GM23338 (cell line): ENCODE results near the gene SLC16A5. TPM values are rescaled to one million over a fixed set of nuclear protein-coding genes. Genes with fewer than 3 reads are reported as not detected.

Experiments used
- ATAC-seq: fragments of 200-7000 bp; cut with Tn5 transposase; 3 replicates; pipeline ENCODE4 v1.9.1; 2020
- DNase-seq: peaks from one replicate; pipeline ENCODE4 v3.0.0-alpha.2; 2015; ENCODE audit warnings: low spot score
- H2AFZ ChIP-seq: fragments of 200-600 bp; sonication (generic); 2 replicates; pipeline ENCODE4 v1.8.0; 2016; ENCODE audit warnings: antibody characterized with exemption, mild to moderate bottlenecking, moderate library complexity
- H3F3A ChIP-seq: fragments of 200-600 bp; sonication (generic); replicated peaks from 2 replicates; pipeline ENCODE4 v1.8.0; 2017; ENCODE audit warnings: antibody characterized with exemption, mixed run types, low read depth
- H3K27ac ChIP-seq: fragments of 200-600 bp; sonication (generic); 2 replicates; pipeline ENCODE4 v1.6.1; 2016; ENCODE audit warnings: low read depth
- H3K27me3 ChIP-seq: fragments of 200-600 bp; sonication (generic); 2 replicates; pipeline ENCODE4 v1.8.0; 2016; ENCODE audit warnings: mild to moderate bottlenecking, mixed run types, moderate library complexity; ENCODE audit not compliant: insufficient read depth
- H3K36me3 ChIP-seq: fragments of 200-600 bp; sonication (generic); 2 replicates; pipeline ENCODE4 v1.8.0; 2016; ENCODE audit warnings: mild to moderate bottlenecking; ENCODE audit not compliant: insufficient read depth
- H3K4me1 ChIP-seq: fragments of 200-600 bp; sonication (generic); 2 replicates; pipeline ENCODE4 v1.8.0; 2016; ENCODE audit warnings: mild to moderate bottlenecking, moderate library complexity; ENCODE audit not compliant: insufficient read depth
- H3K4me2 ChIP-seq: fragments of 200-600 bp; sonication (generic); 2 replicates; pipeline ENCODE4 v1.7.1; 2017; ENCODE audit warnings: mixed run types
- H3K4me3 ChIP-seq: fragments of 200-600 bp; sonication (generic); 2 replicates; pipeline ENCODE4 v1.6.1; 2016; ENCODE audit warnings: mixed run types
- H3K79me2 ChIP-seq: fragments of 200-600 bp; sonication (generic); replicated peaks from 2 replicates; pipeline ENCODE4 v1.8.0; 2017; ENCODE audit warnings: mild to moderate bottlenecking; ENCODE audit not compliant: insufficient read depth
- H3K9me2 ChIP-seq: fragments of 200-600 bp; sonication (generic); 2 replicates; pipeline ENCODE4 v1.8.0; 2017; ENCODE audit not compliant: insufficient read depth
- H4K20me1 ChIP-seq: fragments of 200-600 bp; sonication (generic); replicated peaks from 2 replicates; pipeline ENCODE4 v1.8.0; 2017; ENCODE audit warnings: mild to moderate bottlenecking; ENCODE audit not compliant: insufficient read depth
- H3K27ac Mint-ChIP-seq: 2 replicates; pipeline ENCODE4 v1.8.0; 2020; ENCODE audit warnings: inconsistent platforms, mild to moderate bottlenecking, moderate library complexity, mixed read lengths
- H3K27me3 Mint-ChIP-seq: 3 replicates; pipeline ENCODE4 v1.8.0; 2022; ENCODE audit warnings: low read depth, mild to moderate bottlenecking, moderate library complexity, mixed read lengths, inconsistent platforms; ENCODE audit not compliant: insufficient read depth, poor library complexity
- H3K36me3 Mint-ChIP-seq: 3 replicates; pipeline ENCODE4 v1.8.0; 2021; ENCODE audit warnings: low read depth, mild to moderate bottlenecking, inconsistent platforms, moderate library complexity, mixed read lengths
- H3K4me1 Mint-ChIP-seq: 3 replicates; pipeline ENCODE4 v1.8.0; 2020; ENCODE audit warnings: mild to moderate bottlenecking, inconsistent platforms, mixed read lengths
- H3K4me3 Mint-ChIP-seq: 3 replicates; pipeline ENCODE4 v1.8.0; 2021; ENCODE audit warnings: moderate library complexity, mild to moderate bottlenecking, inconsistent platforms, mixed read lengths
- H3K9me3 Mint-ChIP-seq: 3 replicates; pipeline ENCODE4 v1.8.0; 2020; ENCODE audit warnings: moderate library complexity, mild to moderate bottlenecking, inconsistent platforms, mixed read lengths
- CREB1 ChIP-seq: fragments of 250-450 bp; sonication (Bioruptor Pico); IDR thresholded peaks from 2 replicates; pipeline ENCODE4 v1.5.0; 2020; ENCODE audit warnings: low read depth, mild to moderate bottlenecking, moderate library complexity
- EZH2 ChIP-seq: fragments of 200-600 bp; sonication (generic); IDR thresholded peaks from one replicate; pipeline ENCODE4 v1.8.0; 2017; ENCODE audit warnings: antibody characterized with exemption, mild to moderate bottlenecking, low read depth; ENCODE audit not compliant: unreplicated experiment
- EZH2phosphoT487 ChIP-seq: fragments of 200-600 bp; sonication (generic); IDR thresholded peaks from one replicate; pipeline ENCODE4 v1.8.1; 2018; ENCODE audit warnings: antibody characterized with exemption; ENCODE audit not compliant: unreplicated experiment
- JUNB ChIP-seq: IDR thresholded peaks from one replicate; pipeline ENCODE4 v1.6.1; 2016; ENCODE audit warnings: antibody characterized with exemption; ENCODE audit not compliant: unreplicated experiment
- NANOG ChIP-seq: IDR thresholded peaks from 2 replicates; pipeline ENCODE4 v1.6.1; 2016; ENCODE audit warnings: antibody characterized with exemption, borderline replicate concordance
- POLR2AphosphoS5 ChIP-seq: IDR thresholded peaks from 2 replicates; pipeline ENCODE4 v1.6.1; 2016; ENCODE audit warnings: antibody characterized with exemption, low read depth
- REST ChIP-seq: IDR thresholded peaks from one replicate; pipeline ENCODE4 v1.6.1; 2018; ENCODE audit warnings: antibody characterized with exemption; ENCODE audit not compliant: unreplicated experiment
- STAT1 ChIP-seq: IDR thresholded peaks from one replicate; pipeline ENCODE4 v1.6.1; 2016; ENCODE audit warnings: antibody characterized with exemption; ENCODE audit not compliant: unreplicated experiment
- ZNF114 ChIP-seq: fragments of 250-450 bp; sonication (Bioruptor Pico); IDR thresholded peaks from 2 replicates; pipeline ENCODE4 v1.5.0; 2020; ENCODE audit warnings: mild to moderate bottlenecking, moderate library complexity
- ZNF331 ChIP-seq: fragments of 250-450 bp; sonication (Bioruptor Pico); IDR thresholded peaks from 2 replicates; pipeline ENCODE4 v1.5.0; 2020; ENCODE audit warnings: low read depth, mild to moderate bottlenecking, moderate library complexity
- polyA plus RNA-seq: library from polyadenylated mRNA; unstranded; fragments of >200 nt; fragmentation: Nextera tagmentation; extraction: Ambion mirVana; gene quantifications from 2 replicates; pipeline ENCODE4 v1.2.1, GENCODE V29; 2016
- total RNA-seq: library from RNA; depleted of rRNA; stranded (reverse); fragments of >200 nt; shearing (Covaris generic); gene quantifications from 2 replicates; pipeline ENCODE4 v1.2.3, GENCODE V29; 2014
- TF ChIP-seq, protein P1 (sequence below): fragments of 250-450 bp; sonication (Bioruptor Pico); IDR thresholded peaks from 2 replicates; pipeline ENCODE4 v1.5.0; 2020; ENCODE audit warnings: mild to moderate bottlenecking, moderate library complexity
- TF ChIP-seq, protein P2 (sequence below): IDR thresholded peaks from 2 replicates; pipeline ENCODE4 v1.6.1; 2016; ENCODE audit warnings: antibody characterized with exemption
- TF ChIP-seq, protein P3 (sequence below), 2 experiments: fragments of 200-600 bp in 1 of 2; sonication (generic) in 1 of 2; conservative IDR thresholded peaks; 2 replicates each; pipeline versions ENCODE4 v1.5.1 to v1.6.1; 2016 to 2017; ENCODE audit warnings: antibody characterized with exemption in 2 of 2, low read depth in 2 of 2, mild to moderate bottlenecking in 2 of 2, moderate library complexity in 1 of 2

SLC16A5 gene
- total and polyA plus RNA-seq, 2 experiments from 2014 or later: 7.3 to 40.0 TPM

DNA sequence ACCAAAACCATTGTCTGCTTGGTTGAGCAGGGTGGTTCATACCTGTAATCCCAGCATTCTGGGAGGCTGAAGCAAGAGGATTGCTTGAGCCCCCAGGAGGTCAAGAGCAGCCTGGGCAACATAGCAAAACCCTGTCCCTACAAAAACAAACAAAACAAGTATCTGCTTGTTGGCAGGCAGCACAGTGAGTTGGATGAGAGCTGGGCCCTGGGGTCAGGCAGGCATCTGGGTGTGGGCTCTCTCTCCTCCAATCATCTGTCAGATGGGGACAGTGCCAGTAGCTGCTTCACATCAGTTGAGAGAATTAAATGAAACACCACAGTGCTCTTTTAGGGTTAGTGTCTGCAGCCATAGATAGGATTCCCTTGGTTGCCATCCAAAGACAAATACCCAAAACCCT lies 27.8 kb downstream of the SLC16A5 start:
- Histone ChIP-seq H3K4me2 (no peak overlapping the region), H3F3A (peaks cover 11% of the 10 kb centered on the region; the same call in 1 of the 2 replicates), H3K27me3 (no peaks in the 10 kb centered on the region), H3K79me2 (peaks cover 15% of the 10 kb centered on the region), H3K9me2 (no peaks in the 10 kb centered on the region), H3K36me3 (no peaks in the 10 kb centered on the region), H3K4me1 (peaks cover 6% of the 10 kb centered on the region; the same call in 1 of the 2 replicates), H3K4me3 (no peak overlapping the region), H2AFZ (no peak overlapping the region), H3K27ac (no peak overlapping the region), H4K20me1 (no peaks in the 10 kb centered on the region; the same call in 1 of the 2 replicates)
- TF ChIP-seq STAT1 (no peak), POLR2AphosphoS5 (no peak), EZH2phosphoT487 (no peak), EZH2 (no peak), ZNF114 (CRISPR knock-in tag) (no peak), CREB1 (no peak), NANOG (no peak), JUNB (no peak), REST (no peak), ZNF331 (CRISPR knock-in tag) (no peak)
- TF ChIP-seq, protein P1, sequence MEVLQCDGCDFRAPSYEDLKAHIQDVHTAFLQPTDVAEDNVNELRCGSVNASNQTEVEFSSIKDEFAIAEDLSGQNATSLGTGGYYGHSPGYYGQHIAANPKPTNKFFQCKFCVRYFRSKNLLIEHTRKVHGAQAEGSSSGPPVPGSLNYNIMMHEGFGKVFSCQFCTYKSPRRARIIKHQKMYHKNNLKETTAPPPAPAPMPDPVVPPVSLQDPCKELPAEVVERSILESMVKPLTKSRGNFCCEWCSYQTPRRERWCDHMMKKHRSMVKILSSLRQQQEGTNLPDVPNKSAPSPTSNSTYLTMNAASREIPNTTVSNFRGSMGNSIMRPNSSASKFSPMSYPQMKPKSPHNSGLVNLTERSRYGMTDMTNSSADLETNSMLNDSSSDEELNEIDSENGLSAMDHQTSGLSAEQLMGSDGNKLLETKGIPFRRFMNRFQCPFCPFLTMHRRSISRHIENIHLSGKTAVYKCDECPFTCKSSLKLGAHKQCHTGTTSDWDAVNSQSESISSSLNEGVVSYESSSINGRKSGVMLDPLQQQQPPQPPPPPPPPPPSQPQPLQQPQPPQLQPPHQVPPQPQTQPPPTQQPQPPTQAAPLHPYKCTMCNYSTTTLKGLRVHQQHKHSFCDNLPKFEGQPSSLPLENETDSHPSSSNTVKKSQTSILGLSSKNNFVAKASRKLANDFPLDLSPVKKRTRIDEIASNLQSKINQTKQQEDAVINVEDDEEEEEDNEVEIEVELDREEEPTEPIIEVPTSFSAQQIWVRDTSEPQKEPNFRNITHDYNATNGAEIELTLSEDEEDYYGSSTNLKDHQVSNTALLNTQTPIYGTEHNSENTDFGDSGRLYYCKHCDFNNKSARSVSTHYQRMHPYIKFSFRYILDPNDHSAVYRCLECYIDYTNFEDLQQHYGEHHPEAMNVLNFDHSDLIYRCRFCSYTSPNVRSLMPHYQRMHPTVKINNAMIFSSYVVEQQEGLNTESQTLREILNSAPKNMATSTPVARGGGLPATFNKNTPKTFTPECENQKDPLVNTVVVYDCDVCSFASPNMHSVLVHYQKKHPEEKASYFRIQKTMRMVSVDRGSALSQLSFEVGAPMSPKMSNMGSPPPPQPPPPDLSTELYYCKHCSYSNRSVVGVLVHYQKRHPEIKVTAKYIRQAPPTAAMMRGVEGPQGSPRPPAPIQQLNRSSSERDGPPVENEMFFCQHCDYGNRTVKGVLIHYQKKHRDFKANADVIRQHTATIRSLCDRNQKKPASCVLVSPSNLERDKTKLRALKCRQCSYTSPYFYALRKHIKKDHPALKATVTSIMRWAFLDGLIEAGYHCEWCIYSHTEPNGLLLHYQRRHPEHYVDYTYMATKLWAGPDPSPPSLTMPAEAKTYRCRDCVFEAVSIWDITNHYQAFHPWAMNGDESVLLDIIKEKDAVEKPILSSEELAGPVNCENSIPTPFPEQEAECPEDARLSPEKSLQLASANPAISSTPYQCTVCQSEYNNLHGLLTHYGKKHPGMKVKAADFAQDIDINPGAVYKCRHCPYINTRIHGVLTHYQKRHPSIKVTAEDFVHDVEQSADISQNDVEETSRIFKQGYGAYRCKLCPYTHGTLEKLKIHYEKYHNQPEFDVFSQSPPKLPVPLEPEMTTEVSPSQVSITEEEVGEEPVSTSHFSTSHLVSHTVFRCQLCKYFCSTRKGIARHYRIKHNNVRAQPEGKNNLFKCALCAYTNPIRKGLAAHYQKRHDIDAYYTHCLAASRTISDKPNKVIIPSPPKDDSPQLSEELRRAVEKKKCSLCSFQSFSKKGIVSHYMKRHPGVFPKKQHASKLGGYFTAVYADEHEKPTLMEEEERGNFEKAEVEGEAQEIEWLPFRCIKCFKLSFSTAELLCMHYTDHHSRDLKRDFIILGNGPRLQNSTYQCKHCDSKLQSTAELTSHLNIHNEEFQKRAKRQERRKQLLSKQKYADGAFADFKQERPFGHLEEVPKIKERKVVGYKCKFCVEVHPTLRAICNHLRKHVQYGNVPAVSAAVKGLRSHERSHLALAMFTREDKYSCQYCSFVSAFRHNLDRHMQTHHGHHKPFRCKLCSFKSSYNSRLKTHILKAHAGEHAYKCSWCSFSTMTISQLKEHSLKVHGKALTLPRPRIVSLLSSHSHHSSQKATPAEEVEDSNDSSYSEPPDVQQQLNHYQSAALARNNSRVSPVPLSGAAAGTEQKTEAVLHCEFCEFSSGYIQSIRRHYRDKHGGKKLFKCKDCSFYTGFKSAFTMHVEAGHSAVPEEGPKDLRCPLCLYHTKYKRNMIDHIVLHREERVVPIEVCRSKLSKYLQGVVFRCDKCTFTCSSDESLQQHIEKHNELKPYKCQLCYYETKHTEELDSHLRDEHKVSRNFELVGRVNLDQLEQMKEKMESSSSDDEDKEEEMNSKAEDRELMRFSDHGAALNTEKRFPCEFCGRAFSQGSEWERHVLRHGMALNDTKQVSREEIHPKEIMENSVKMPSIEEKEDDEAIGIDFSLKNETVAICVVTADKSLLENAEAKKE: no peak
- TF ChIP-seq, protein P2, sequence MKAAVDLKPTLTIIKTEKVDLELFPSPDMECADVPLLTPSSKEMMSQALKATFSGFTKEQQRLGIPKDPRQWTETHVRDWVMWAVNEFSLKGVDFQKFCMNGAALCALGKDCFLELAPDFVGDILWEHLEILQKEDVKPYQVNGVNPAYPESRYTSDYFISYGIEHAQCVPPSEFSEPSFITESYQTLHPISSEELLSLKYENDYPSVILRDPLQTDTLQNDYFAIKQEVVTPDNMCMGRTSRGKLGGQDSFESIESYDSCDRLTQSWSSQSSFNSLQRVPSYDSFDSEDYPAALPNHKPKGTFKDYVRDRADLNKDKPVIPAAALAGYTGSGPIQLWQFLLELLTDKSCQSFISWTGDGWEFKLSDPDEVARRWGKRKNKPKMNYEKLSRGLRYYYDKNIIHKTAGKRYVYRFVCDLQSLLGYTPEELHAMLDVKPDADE: no peak
- TF ChIP-seq, protein P3, sequence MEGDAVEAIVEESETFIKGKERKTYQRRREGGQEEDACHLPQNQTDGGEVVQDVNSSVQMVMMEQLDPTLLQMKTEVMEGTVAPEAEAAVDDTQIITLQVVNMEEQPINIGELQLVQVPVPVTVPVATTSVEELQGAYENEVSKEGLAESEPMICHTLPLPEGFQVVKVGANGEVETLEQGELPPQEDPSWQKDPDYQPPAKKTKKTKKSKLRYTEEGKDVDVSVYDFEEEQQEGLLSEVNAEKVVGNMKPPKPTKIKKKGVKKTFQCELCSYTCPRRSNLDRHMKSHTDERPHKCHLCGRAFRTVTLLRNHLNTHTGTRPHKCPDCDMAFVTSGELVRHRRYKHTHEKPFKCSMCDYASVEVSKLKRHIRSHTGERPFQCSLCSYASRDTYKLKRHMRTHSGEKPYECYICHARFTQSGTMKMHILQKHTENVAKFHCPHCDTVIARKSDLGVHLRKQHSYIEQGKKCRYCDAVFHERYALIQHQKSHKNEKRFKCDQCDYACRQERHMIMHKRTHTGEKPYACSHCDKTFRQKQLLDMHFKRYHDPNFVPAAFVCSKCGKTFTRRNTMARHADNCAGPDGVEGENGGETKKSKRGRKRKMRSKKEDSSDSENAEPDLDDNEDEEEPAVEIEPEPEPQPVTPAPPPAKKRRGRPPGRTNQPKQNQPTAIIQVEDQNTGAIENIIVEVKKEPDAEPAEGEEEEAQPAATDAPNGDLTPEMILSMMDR (conservative IDR thresholded peaks at IDR 0.05; ENCODE audit: low read depth in 2 of 2): no peak
- Mint-ChIP-seq H3K4me3 (no peak overlapping the region), H3K36me3 (peaks cover 21% of the 10 kb centered on the region), H3K27ac (no peak overlapping the region), H3K9me3 (no peaks in the 10 kb centered on the region), H3K4me1 (peaks cover 18% of the 10 kb centered on the region), H3K27me3 (peaks cover 5% of the 10 kb centered on the region)
- no peak for ATAC-seq
- DNase-seq: no peak
